Lung microvascular endothelial cell (primary cell): ENCODE measurements around the gene UNC5B. TPM values are rescaled to one million over a fixed set of nuclear protein-coding genes. Genes with fewer than 3 reads are reported as not detected.
A peak's percentile ranks its signal among the peaks of the same experiment; 100 is the strongest.
"Not testable (repeated sequence)": the region's sequence is repeated elsewhere in the genome, so short reads cannot be mapped to it uniquely, and the experiment has no call there.

Source experiments
- DNase-seq, 2 donors: peaks; one replicate each; pipeline versions ENCODE4 v3.0.0 to v3.0.0-alpha.2; 2010; ENCODE audit warnings: low read depth in 2 of 2
- total RNA-seq: library from RNA; depleted of rRNA; stranded (reverse); fragments of >200 nt; gene quantifications from 2 replicates; pipeline ENCODE4 v1.2.1, GENCODE V29; 2014

Gene UNC5B
- total RNA-seq, 1 donor from 2014 or later = 10.9 TPM

- no peak for DNase-seq
These were observed 3.0 kb upstream of the UNC5B start for GRCh38 chr10:71209352-71209715.

GRCh38 chr10:71209731-71210541 is 2.4 kb upstream of the UNC5B start:
- no peak for DNase-seq

GRCh38 chr10:71210542-71210871 is 1.9 kb upstream of the UNC5B start:
- no peak for DNase-seq

- DNase-seq = no peak
These were observed 1.3 kb upstream of the UNC5B start for GRCh38 chr10:71211053-71211452.

GRCh38 chr10:71211775-71212317 is 524 bp upstream of the UNC5B start:
- no peak for DNase-seq

- DNase-seq = peak; percentile 82 to 84
These were observed 804 bp downstream of the UNC5B start for GRCh38 chr10:71213127-71213621.

- DNase-seq = peak; percentile 58 to 64
These were observed 1.5 kb downstream of the UNC5B start for GRCh38 chr10:71213761-71214440.

GRCh38 chr10:71214641-71215559 is 2.5 kb downstream of the UNC5B start:
- DNase-seq = no peak

- DNase-seq = no peak
These were observed 4.0 kb downstream of the UNC5B start for GRCh38 chr10:71216363-71216695.

GRCh38 chr10:71216751-71217265 is 4.4 kb downstream of the UNC5B start:
- DNase-seq = peak; percentile 22 to 34

- peak; percentile 35 for DNase-seq
These were observed 5.1 kb downstream of the UNC5B start for GRCh38 chr10:71217266-71218045.

GRCh38 chr10:71218046-71218650 is 5.8 kb downstream of the UNC5B start:
- peak; percentile 82 to 93 for DNase-seq

- DNase-seq = no peak
These were observed 6.3 kb downstream of the UNC5B start for GRCh38 chr10:71218651-71219050.

- DNase-seq = not testable (repeated sequence)
These were observed 7.0 kb downstream of the UNC5B start for GRCh38 chr10:71219236-71219917.

- no peak for DNase-seq
These were observed 7.7 kb downstream of the UNC5B start for GRCh38 chr10:71219918-71220688.

- DNase-seq = peak in 1 of 2 donors; percentile 34
These were observed 8.5 kb downstream of the UNC5B start for GRCh38 chr10:71220689-71221540.

- no peak for DNase-seq
These were observed 9.3 kb downstream of the UNC5B start for GRCh38 chr10:71221586-71222202.
